ENCODE results near the gene AQP2.

AQP2 gene

GRCh38 chr12:49961993-49962764 is 11.6 kb downstream of the AQP2 start:
- no peak overlapping the region for H3K27ac ChIP-seq (ENCODE audit: low read length)
- H3K9ac ChIP-seq (ENCODE audit: low read depth, low read length): no peak overlapping the region
- no peaks in the 10 kb centered on the region for H3K36me3 ChIP-seq (ENCODE audit: insufficient read depth, low read depth, low read length)
- peaks cover 97% of the 10 kb centered on the region for H3K27me3 ChIP-seq (ENCODE audit: insufficient read depth, low read length)
- H3K9me3 ChIP-seq (ENCODE audit: insufficient read depth, low read depth, low read length): no peaks in the 10 kb centered on the region
- H3K4me1 ChIP-seq (ENCODE audit: insufficient read depth, low read length): peaks cover 18% of the 10 kb centered on the region
- no peak overlapping the region; the same call in 1 of the 2 replicates for H3K4me3 ChIP-seq (ENCODE audit: low read length)

- no peak overlapping the region for H3K4me3 ChIP-seq (ENCODE audit: low read length)
- H3K27ac ChIP-seq (ENCODE audit: low read length): no peak overlapping the region
- H3K27me3 ChIP-seq (ENCODE audit: insufficient read depth, low read length): peaks cover 95% of the 10 kb centered on the region
- H3K4me1 ChIP-seq (ENCODE audit: insufficient read depth, low read length): peaks cover 18% of the 10 kb centered on the region
- no peak overlapping the region for H3K9ac ChIP-seq (ENCODE audit: low read depth, low read length)
- no peaks in the 10 kb centered on the region for H3K36me3 ChIP-seq (ENCODE audit: insufficient read depth, low read depth, low read length)
- H3K9me3 ChIP-seq (ENCODE audit: insufficient read depth, low read depth, low read length): no peaks in the 10 kb centered on the region
Observed at GRCh38 chr12:49962861-49963765, 12.6 kb downstream of the AQP2 start.

- Histone ChIP-seq H3K9ac (ENCODE audit: low read depth, low read length) (no peak overlapping the region), H3K4me1 (ENCODE audit: insufficient read depth, low read length) (peaks cover 15% of the 10 kb centered on the region), H3K36me3 (ENCODE audit: insufficient read depth, low read depth, low read length) (no peaks in the 10 kb centered on the region), H3K4me3 (ENCODE audit: low read length) (no peak overlapping the region), H3K9me3 (ENCODE audit: insufficient read depth, low read depth, low read length) (no peaks in the 10 kb centered on the region), H3K27ac (ENCODE audit: low read length) (no peak overlapping the region), H3K27me3 (ENCODE audit: insufficient read depth, low read length) (peaks cover 95% of the 10 kb centered on the region)
Observed at GRCh38 chr12:49963976-49964815, 13.7 kb downstream of the AQP2 start.

- H3K9me3 ChIP-seq (ENCODE audit: insufficient read depth, low read depth, low read length): no peaks in the 10 kb centered on the region
- peaks cover 95% of the 10 kb centered on the region for H3K27me3 ChIP-seq (ENCODE audit: insufficient read depth, low read length)
- no peak overlapping the region for H3K9ac ChIP-seq (ENCODE audit: low read depth, low read length)
- peaks cover 7% of the 10 kb centered on the region for H3K4me1 ChIP-seq (ENCODE audit: insufficient read depth, low read length)
- H3K27ac ChIP-seq (ENCODE audit: low read length): no peak overlapping the region
- no peak overlapping the region for H3K4me3 ChIP-seq (ENCODE audit: low read length)
- no peaks in the 10 kb centered on the region for H3K36me3 ChIP-seq (ENCODE audit: insufficient read depth, low read depth, low read length)
Observed at GRCh38 chr12:49964849-49965624, 14.5 kb downstream of the AQP2 start.

GRCh38 chr12:49965836-49966235 is 15.3 kb downstream of the AQP2 start:
- no peak overlapping the region for H3K4me3 ChIP-seq (ENCODE audit: low read length)

GRCh38 chr12:49966511-49967041 is 16.0 kb downstream of the AQP2 start:
- peaks cover 96% of the 10 kb centered on the region for H3K27me3 ChIP-seq (ENCODE audit: insufficient read depth, low read length)
- H3K4me3 ChIP-seq (ENCODE audit: low read length): no peak overlapping the region; the same call in 1 of the 2 replicates
- H3K9me3 ChIP-seq (ENCODE audit: insufficient read depth, low read depth, low read length): no peaks in the 10 kb centered on the region
- H3K27ac ChIP-seq (ENCODE audit: low read length): no peak overlapping the region
- 0 out of 2 replicates have a peak, but pooled peaks cover 1% of the 10 kb centered on the region for H3K4me1 ChIP-seq (ENCODE audit: insufficient read depth, low read length)
- no peaks in the 10 kb centered on the region for H3K36me3 ChIP-seq (ENCODE audit: insufficient read depth, low read depth, low read length)
- H3K9ac ChIP-seq (ENCODE audit: low read depth, low read length): no peak overlapping the region

More at GRCh38 chr12:49965836-49966235, 15.3 kb downstream of the AQP2 start:
- H3K27me3 ChIP-seq (ENCODE audit: insufficient read depth, low read length): peaks cover 95% of the 10 kb centered on the region
- H3K9ac ChIP-seq (ENCODE audit: low read depth, low read length): no peak overlapping the region
- H3K4me1 ChIP-seq (ENCODE audit: insufficient read depth, low read length): no peaks in the 10 kb centered on the region
- H3K9me3 ChIP-seq (ENCODE audit: insufficient read depth, low read depth, low read length): no peaks in the 10 kb centered on the region
- H3K36me3 ChIP-seq (ENCODE audit: insufficient read depth, low read depth, low read length): no peaks in the 10 kb centered on the region
- no peak overlapping the region for H3K27ac ChIP-seq (ENCODE audit: low read length)

GRCh38 chr12:49967042-49967776 is 16.7 kb downstream of the AQP2 start:
- 0 out of 2 replicates have a peak, but pooled peaks cover 2% of the 10 kb centered on the region for H3K4me1 ChIP-seq (ENCODE audit: insufficient read depth, low read length)
- H3K4me3 ChIP-seq (ENCODE audit: low read length): peak overlapping the region; percentile 58
- no peak overlapping the region for H3K27ac ChIP-seq (ENCODE audit: low read length)
- H3K27me3 ChIP-seq (ENCODE audit: insufficient read depth, low read length): peaks cover 97% of the 10 kb centered on the region
- H3K9me3 ChIP-seq (ENCODE audit: insufficient read depth, low read depth, low read length): no peaks in the 10 kb centered on the region
- no peaks in the 10 kb centered on the region for H3K36me3 ChIP-seq (ENCODE audit: insufficient read depth, low read depth, low read length)
- H3K9ac ChIP-seq (ENCODE audit: low read depth, low read length): no peak overlapping the region

GRCh38 chr12:49967777-49968250 is 17.3 kb downstream of the AQP2 start:
- no peaks in the 10 kb centered on the region for H3K36me3 ChIP-seq (ENCODE audit: insufficient read depth, low read depth, low read length)
- H3K27ac ChIP-seq (ENCODE audit: low read length): no peak overlapping the region
- peaks cover 91% of the 10 kb centered on the region for H3K27me3 ChIP-seq (ENCODE audit: insufficient read depth, low read length)
- H3K9ac ChIP-seq (ENCODE audit: low read depth, low read length): no peak overlapping the region
- peak overlapping the region; percentile 58 for H3K4me3 ChIP-seq (ENCODE audit: low read length)
- 0 out of 2 replicates have a peak, but pooled peaks cover 2% of the 10 kb centered on the region for H3K4me1 ChIP-seq (ENCODE audit: insufficient read depth, low read length)
- no peaks in the 10 kb centered on the region for H3K9me3 ChIP-seq (ENCODE audit: insufficient read depth, low read depth, low read length)

DNA sequence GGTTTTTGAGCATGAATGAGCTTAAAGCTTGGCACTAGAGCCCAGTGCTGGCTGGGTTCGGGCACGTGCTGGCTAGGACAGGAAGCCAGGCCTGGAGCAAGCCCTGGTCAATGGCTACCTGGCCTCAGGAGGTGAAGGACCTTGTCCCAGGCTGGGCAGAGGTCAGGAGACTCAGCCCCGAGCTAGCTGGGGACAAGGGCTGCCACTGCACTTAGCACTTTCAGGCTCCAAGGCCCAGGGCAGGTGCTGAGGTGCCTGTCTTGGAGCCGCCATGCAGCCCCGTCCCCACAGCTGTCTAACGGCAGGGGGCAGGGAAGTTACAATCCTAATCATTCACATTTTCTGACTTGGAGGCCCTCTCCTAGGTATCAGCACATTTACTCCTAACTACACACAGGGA is 17.9 kb downstream of the AQP2 start:
- Histone ChIP-seq H3K4me1 (ENCODE audit: insufficient read depth, low read length) (0 out of 2 replicates have a peak, but pooled peaks cover 2% of the 10 kb centered on the region), H3K9me3 (ENCODE audit: insufficient read depth, low read depth, low read length) (no peaks in the 10 kb centered on the region), H3K9ac (ENCODE audit: low read depth, low read length) (no peak overlapping the region), H3K27me3 (ENCODE audit: insufficient read depth, low read length) (peaks cover 84% of the 10 kb centered on the region), H3K27ac (ENCODE audit: low read length) (no peak overlapping the region), H3K4me3 (ENCODE audit: low read length) (no peak overlapping the region), H3K36me3 (ENCODE audit: insufficient read depth, low read depth, low read length) (no peaks in the 10 kb centered on the region)

DNA sequence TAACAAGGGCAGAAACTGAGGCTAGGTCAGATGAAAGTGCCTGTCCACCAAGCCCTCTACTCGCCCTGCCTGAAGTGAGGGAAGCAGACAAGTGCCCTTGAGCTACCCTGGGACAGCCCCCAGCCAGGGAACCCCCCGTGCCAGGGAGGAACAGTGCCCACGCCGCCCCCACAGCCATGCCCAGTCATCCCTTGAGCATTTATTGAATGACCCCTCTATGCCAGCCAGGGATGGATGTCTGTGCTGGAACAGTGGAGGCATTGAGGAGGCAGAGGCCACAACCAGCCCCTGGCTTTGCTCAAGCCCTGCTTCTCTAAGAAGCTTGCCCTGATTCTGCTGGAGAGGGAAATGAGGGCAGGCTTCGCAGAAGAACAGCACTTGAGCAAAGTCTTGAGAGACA is 18.5 kb downstream of the AQP2 start:
- Histone ChIP-seq H3K4me3 (ENCODE audit: low read length) (no peak overlapping the region), H3K36me3 (ENCODE audit: insufficient read depth, low read depth, low read length) (no peaks in the 10 kb centered on the region), H3K9me3 (ENCODE audit: insufficient read depth, low read depth, low read length) (no peaks in the 10 kb centered on the region), H3K27ac (ENCODE audit: low read length) (no peak overlapping the region), H3K9ac (ENCODE audit: low read depth, low read length) (no peak overlapping the region), H3K4me1 (ENCODE audit: insufficient read depth, low read length) (0 out of 2 replicates have a peak, but pooled peaks cover 2% of the 10 kb centered on the region), H3K27me3 (ENCODE audit: insufficient read depth, low read length) (peaks cover 79% of the 10 kb centered on the region)

Measured in iPS-20b (cell line).